PC-3 (cell line): ENCODE results near the gene MAP1LC3B. TPM values are rescaled to one million over a fixed set of nuclear protein-coding genes. Genes with fewer than 3 reads are reported as not detected.

Source experiments
- ATAC-seq: fragments of 200-7000 bp; cut with Tn5 transposase; 2 replicates; pipeline ENCODE4 v1.9.1; 2020; ENCODE audit warnings: mild to moderate bottlenecking, moderate library complexity
- BruUV-seq: library from RNA; stranded (reverse); fragments of 400-500 nt; replicated peaks from 2 replicates; lab custom pipeline; 2021; lab: Mats Ljungman, UMichigan
- CTCF ChIA-PET: fragments of 300-600 bp; sonication (Branson Sonifier 250); formaldehyde crosslinking; loops from one replicate; lab custom pipeline; 2022; ENCODE audit warnings: antibody characterized with exemption; lab: Charles Lee
- POLR2A ChIA-PET: fragments of 300-600 bp; sonication (Branson Sonifier 250); formaldehyde crosslinking; loops from one replicate; lab custom pipeline; 2022; ENCODE audit warnings: antibody characterized with exemption; ENCODE audit not compliant: unreplicated experiment; lab: Charles Lee
- DNase-seq: peaks from one replicate; pipeline ENCODE4 v3.0.0-alpha.2; 2015
- H2AFZ ChIP-seq: fragments of 300-600 bp; sonication (generic); 2 replicates; pipeline ENCODE4 v1.6.0; 2016; ENCODE audit warnings: antibody characterized with exemption, low read length
- H3F3A ChIP-seq: fragments of 300-600 bp; sonication (generic); one replicate; pipeline ENCODE4 v1.6.0; 2017; ENCODE audit warnings: antibody characterized with exemption, low read length, control low read depth, mild to moderate bottlenecking; ENCODE audit not compliant: unreplicated experiment
- H3K27ac ChIP-seq: fragments of 300-600 bp; sonication (generic); 2 replicates; pipeline ENCODE4 v1.5.1; 2016; ENCODE audit warnings: mild to moderate bottlenecking, low read length
- H3K27me3 ChIP-seq: fragments of 300-600 bp; sonication (generic); 2 replicates; pipeline ENCODE4 v1.6.1; 2016; ENCODE audit warnings: low read length, mixed read lengths
- H3K36me3 ChIP-seq: fragments of 300-600 bp; sonication (generic); 2 replicates; pipeline ENCODE4 v1.6.1; 2016; ENCODE audit warnings: low read depth, mixed run types, low read length, mixed read lengths
- H3K4me1 ChIP-seq: fragments of 300-600 bp; sonication (generic); 2 replicates; pipeline ENCODE4 v1.5.1; 2016; ENCODE audit warnings: low read length; ENCODE audit not compliant: insufficient read depth
- H3K4me2 ChIP-seq: fragments of 300-600 bp; sonication (generic); 2 replicates; pipeline ENCODE4 v1.6.0; 2016; ENCODE audit warnings: low read length
- H3K4me3 ChIP-seq: fragments of 300-600 bp; sonication (generic); 2 replicates; pipeline ENCODE4 v1.5.1; 2016; ENCODE audit warnings: mild to moderate bottlenecking, low read length, mixed read lengths
- H3K79me2 ChIP-seq: fragments of 300-600 bp; sonication (generic); 2 replicates; pipeline ENCODE4 v1.6.1; 2017; ENCODE audit warnings: low read length, mixed read lengths
- H3K9ac ChIP-seq: fragments of 300-600 bp; sonication (generic); 2 replicates; pipeline ENCODE4 v1.6.0; 2016; ENCODE audit warnings: mild to moderate bottlenecking, low read length
- H3K9me2 ChIP-seq: fragments of 300-600 bp; sonication (generic); replicated peaks from 2 replicates; pipeline ENCODE4 v1.6.1; 2016; ENCODE audit warnings: mixed run types, low read length, mixed read lengths
- H3K9me3 ChIP-seq: fragments of 300-600 bp; sonication (generic); 2 replicates; pipeline ENCODE4 v1.6.1; 2016; ENCODE audit warnings: low read length, mixed read lengths
- H4K20me1 ChIP-seq: fragments of 300-600 bp; sonication (generic); 2 replicates; pipeline ENCODE4 v1.6.1; 2016; ENCODE audit warnings: low read length, mixed read lengths
- EZH2 ChIP-seq: fragments of 300-600 bp; sonication (generic); IDR thresholded peaks from one replicate; pipeline ENCODE4 v1.6.1; 2017; ENCODE audit warnings: antibody characterized with exemption, mild to moderate bottlenecking, low read length; ENCODE audit not compliant: unreplicated experiment
- EZH2phosphoT487 ChIP-seq: fragments of 300-600 bp; sonication (generic); IDR thresholded peaks from 2 replicates; pipeline ENCODE4 v1.6.1; 2018; ENCODE audit warnings: mild to moderate bottlenecking, antibody characterized with exemption, low read length, borderline replicate concordance
- intact Hi-C: fragments of 100-400 bp; cut with micrococcal nuclease; formaldehyde crosslinking; loops from 2 replicates; pipeline ENCODE4 v1.9.0; 2023
- total RNA-seq: library from RNA; depleted of rRNA; stranded (reverse); fragments of >200 nt; gene quantifications from 2 replicates; pipeline ENCODE4 v1.2.3, GENCODE V29; 2014
- TF ChIP-seq, protein P1 (sequence below): fragments of 300-600 bp; sonication (generic); conservative IDR thresholded peaks from 2 replicates; pipeline ENCODE4 v1.5.1; 2017; ENCODE audit warnings: antibody characterized with exemption, low read depth, mild to moderate bottlenecking, low read length

MAP1LC3B gene
- total RNA-seq, 1 experiment from 2014 or later, result 11.9 TPM

DNA sequence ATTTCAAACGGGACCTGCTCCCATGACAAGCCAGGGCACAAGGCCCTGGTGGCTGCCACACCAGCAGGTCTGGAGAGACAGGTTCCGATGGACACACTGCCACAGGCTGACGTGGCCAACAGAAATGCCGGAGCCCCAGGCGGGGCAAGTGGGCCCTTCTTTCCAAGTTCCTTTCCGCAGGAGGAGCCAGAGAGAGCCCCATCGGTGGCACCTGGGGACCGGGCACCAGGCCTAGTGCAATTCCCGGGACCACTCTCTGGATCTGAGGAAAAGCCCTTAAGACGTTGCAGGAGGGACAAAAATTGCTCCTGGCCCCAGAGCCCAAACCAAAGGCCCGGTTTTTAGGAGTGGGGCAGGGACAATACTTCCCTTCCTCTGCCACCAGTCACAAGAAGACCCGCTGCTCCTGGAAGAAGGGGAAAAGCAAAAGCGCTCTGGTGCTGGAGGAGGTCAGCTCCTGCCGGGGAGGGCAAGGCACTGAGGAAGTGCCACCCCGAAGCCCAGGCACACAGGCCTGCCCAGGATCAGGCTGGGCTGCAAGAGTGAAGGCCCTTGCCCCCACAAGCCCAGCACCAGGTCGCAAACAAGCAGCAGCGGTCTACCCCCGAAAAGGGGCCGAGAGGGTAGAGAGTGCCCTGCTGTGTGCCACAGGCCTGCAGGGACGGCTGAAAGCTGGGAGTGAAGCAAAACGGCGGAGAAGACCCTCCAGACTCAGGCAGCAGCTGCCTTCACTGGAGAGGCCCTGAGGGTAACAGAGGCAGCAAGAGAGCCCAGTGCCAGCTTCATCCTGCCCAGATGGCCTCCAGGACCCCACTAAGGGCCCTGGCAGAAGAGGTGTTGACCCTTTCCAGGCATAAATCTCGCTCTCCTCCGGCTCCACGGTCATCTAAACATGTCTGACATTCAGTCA is 29.1 kb downstream of the MAP1LC3B start:
- no TSS peak for BruUV-seq
- intact Hi-C loops, result no loop called here
- Histone ChIP-seq H3K27ac (no peak overlapping the region), H3K9ac (no peak overlapping the region), H3K9me3 (no peaks in the 10 kb centered on the region), H3F3A (no peaks in the 10 kb centered on the region), H3K79me2 (no peaks in the 10 kb centered on the region), H3K4me3 (no peak overlapping the region), H3K27me3 (no peaks in the 10 kb centered on the region), H3K4me1 (no peaks in the 10 kb centered on the region), H2AFZ (no peak overlapping the region), H3K4me2 (no peak overlapping the region), H4K20me1 (no peaks in the 10 kb centered on the region), H3K9me2 (no peaks in the 10 kb centered on the region), H3K36me3 (no peaks in the 10 kb centered on the region)
- ChIA-PET CTCF (no interaction called here), POLR2A (no interaction called here)
- DNase-seq (no peak), ATAC-seq (no peak)
- no peak for TF ChIP-seq EZH2phosphoT487
- TF ChIP-seq, protein P1, sequence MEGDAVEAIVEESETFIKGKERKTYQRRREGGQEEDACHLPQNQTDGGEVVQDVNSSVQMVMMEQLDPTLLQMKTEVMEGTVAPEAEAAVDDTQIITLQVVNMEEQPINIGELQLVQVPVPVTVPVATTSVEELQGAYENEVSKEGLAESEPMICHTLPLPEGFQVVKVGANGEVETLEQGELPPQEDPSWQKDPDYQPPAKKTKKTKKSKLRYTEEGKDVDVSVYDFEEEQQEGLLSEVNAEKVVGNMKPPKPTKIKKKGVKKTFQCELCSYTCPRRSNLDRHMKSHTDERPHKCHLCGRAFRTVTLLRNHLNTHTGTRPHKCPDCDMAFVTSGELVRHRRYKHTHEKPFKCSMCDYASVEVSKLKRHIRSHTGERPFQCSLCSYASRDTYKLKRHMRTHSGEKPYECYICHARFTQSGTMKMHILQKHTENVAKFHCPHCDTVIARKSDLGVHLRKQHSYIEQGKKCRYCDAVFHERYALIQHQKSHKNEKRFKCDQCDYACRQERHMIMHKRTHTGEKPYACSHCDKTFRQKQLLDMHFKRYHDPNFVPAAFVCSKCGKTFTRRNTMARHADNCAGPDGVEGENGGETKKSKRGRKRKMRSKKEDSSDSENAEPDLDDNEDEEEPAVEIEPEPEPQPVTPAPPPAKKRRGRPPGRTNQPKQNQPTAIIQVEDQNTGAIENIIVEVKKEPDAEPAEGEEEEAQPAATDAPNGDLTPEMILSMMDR, result no peak
- TF ChIP-seq EZH2, result no peak

DNA sequence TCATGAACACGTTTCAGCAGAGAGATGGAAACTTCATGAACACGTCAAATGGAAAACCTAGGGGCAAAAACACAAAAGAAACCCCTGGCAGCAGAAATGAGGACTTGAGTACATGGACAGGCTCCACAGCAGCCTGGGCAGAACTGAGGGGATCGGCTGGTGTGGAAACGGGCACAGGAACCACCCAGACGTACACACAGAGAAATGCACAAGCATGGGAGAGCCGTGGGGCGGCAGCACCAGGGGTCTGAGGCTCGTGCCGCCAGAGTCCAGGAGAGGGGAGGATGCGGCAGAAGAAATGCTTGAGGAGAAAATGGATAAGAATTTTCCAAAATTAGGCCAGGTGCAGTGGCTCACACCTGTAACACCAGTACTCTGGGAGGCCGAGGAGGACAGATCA is 30.0 kb downstream of the MAP1LC3B start:
- H3K9me3 ChIP-seq, result no peaks in the 10 kb centered on the region
- no peaks in the 10 kb centered on the region for H3K9me2 ChIP-seq
- H3F3A ChIP-seq, result no peaks in the 10 kb centered on the region
- H3K4me1 ChIP-seq, result no peaks in the 10 kb centered on the region
- intact Hi-C loops, result no loop called here
- no peak for TF ChIP-seq EZH2
- no peaks in the 10 kb centered on the region for H3K79me2 ChIP-seq
- no peak overlapping the region for H3K9ac ChIP-seq
- no peak overlapping the region for H3K4me2 ChIP-seq
- H2AFZ ChIP-seq, result no peak overlapping the region
- H3K36me3 ChIP-seq, result no peaks in the 10 kb centered on the region
- DNase-seq, result no peak
- no peaks in the 10 kb centered on the region for H3K27me3 ChIP-seq
- ATAC-seq, result no peak
- no TSS peak for BruUV-seq
- no peaks in the 10 kb centered on the region for H4K20me1 ChIP-seq
- ChIA-PET CTCF (no interaction called here), POLR2A (no interaction called here)
- H3K4me3 ChIP-seq, result no peak overlapping the region
- H3K27ac ChIP-seq, result no peak overlapping the region

DNA sequence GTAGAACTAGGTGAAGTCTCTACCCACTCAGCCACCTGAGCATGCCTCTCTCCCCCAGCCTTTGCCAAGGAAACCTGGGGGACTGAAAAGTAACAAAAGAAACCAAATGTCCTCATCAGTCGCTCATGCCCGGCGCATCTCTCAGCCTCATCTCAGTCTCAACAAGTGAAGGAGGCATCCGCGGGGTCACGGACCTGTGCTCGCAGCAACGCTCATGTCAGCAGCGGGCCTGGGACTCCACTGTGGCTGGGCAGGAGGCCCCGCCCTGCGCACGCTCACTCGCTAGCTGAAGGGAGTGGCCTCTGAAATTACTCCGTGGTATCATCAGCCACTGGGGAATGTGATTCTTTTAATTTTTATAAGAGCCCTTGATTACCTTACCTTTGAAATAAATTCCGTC is 31.3 kb downstream of the MAP1LC3B start:
- no peak for ATAC-seq
- H3K36me3 ChIP-seq, result no peaks in the 10 kb centered on the region
- no peak overlapping the region for H3K4me3 ChIP-seq
- no peaks in the 10 kb centered on the region for H3K27me3 ChIP-seq
- no peak overlapping the region for H3K4me2 ChIP-seq
- H3K9ac ChIP-seq, result no peak overlapping the region
- no peaks in the 10 kb centered on the region for H4K20me1 ChIP-seq
- H3K4me1 ChIP-seq, result no peaks in the 10 kb centered on the region
- TF ChIP-seq, protein P1, result no peak
- TF ChIP-seq EZH2 (no peak), EZH2phosphoT487 (no peak)
- H3K27ac ChIP-seq, result no peak overlapping the region
- no peak for DNase-seq
- intact Hi-C loops, result no loop called here
- no peaks in the 10 kb centered on the region for H3K79me2 ChIP-seq
- no peak overlapping the region for H2AFZ ChIP-seq
- H3K9me3 ChIP-seq, result no peaks in the 10 kb centered on the region
- ChIA-PET CTCF (no interaction called here), POLR2A (no interaction called here)
- H3F3A ChIP-seq, result no peaks in the 10 kb centered on the region
- no peaks in the 10 kb centered on the region for H3K9me2 ChIP-seq
- no TSS peak for BruUV-seq
